ENCODE data around the gene PIGBOS1. TPM values are rescaled to one million over a fixed set of nuclear protein-coding genes. Genes with fewer than 3 reads are reported as not detected.

The PIGBOS1 gene
- total RNA-seq, 2 donors from 2014 or later: 15.5 to 34.1 TPM

DNA sequence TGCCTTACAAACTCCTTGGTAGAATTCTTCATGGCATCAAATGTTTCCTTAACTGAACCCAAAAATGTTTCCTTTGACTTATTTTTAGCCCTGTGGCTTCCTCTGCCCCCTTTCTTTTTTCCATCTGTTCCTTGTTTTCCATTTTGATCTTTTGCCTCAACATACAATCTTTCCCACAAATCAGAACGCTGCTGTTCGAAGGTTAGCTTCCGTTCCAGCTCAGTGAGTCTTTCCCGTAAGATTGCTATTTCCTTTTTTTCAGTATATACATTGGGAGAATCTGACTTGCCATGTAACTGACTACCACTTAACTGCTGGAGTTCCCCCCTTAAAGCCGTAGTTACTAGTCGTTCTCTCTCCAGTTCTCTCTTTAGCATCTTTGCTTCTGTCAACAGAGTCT lies 41.3 kb upstream of the PIGBOS1 start:
- intact Hi-C loops (cut with DNase I): no loop called here
- Histone ChIP-seq H3K27ac (no peak overlapping the region), H3K4me1 (replicated peaks) (no peaks in the 10 kb centered on the region), H3K4me3 (no peak overlapping the region), H3K27me3 (replicated peaks; ENCODE audit: insufficient read depth) (no peaks in the 10 kb centered on the region), H3K36me3 (no peaks in the 10 kb centered on the region), H3K9me3 (no peaks in the 10 kb centered on the region)
- no peak for DNase-seq (ENCODE audit: low spot score)
- WGBS: 72% methylated on average over 6 of the region's 6 CpGs
- TF ChIP-seq POLR2A (IDR thresholded peaks at IDR 0.05) (no peak), POLR2AphosphoS5 (IDR thresholded peaks at IDR 0.05) (no peak)
- TF ChIP-seq, protein P1, sequence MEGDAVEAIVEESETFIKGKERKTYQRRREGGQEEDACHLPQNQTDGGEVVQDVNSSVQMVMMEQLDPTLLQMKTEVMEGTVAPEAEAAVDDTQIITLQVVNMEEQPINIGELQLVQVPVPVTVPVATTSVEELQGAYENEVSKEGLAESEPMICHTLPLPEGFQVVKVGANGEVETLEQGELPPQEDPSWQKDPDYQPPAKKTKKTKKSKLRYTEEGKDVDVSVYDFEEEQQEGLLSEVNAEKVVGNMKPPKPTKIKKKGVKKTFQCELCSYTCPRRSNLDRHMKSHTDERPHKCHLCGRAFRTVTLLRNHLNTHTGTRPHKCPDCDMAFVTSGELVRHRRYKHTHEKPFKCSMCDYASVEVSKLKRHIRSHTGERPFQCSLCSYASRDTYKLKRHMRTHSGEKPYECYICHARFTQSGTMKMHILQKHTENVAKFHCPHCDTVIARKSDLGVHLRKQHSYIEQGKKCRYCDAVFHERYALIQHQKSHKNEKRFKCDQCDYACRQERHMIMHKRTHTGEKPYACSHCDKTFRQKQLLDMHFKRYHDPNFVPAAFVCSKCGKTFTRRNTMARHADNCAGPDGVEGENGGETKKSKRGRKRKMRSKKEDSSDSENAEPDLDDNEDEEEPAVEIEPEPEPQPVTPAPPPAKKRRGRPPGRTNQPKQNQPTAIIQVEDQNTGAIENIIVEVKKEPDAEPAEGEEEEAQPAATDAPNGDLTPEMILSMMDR (IDR thresholded peaks at IDR 0.05): no peak

DNA sequence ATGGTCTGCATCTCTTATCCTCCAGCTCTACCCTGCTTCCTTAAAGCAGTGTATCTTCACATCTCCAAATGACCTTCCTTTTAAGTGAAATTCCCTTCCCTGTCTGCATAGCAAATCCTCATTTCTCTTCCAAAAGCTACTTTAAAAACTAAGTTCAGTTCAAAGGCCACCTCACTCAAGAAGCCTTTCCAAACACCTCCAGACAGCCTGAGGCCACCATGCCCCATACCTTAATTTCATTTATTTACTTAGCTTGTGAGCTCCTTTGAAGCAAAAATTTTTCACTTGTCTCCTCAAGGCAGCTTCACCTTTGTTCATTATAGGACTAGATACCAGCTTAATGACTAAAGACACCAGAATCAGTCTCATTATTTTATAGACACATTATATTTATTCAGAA lies 39.5 kb upstream of the PIGBOS1 start:
- Histone ChIP-seq H3K36me3 (no peaks in the 10 kb centered on the region), H3K9me3 (no peaks in the 10 kb centered on the region), H3K27me3 (replicated peaks; ENCODE audit: insufficient read depth) (no peaks in the 10 kb centered on the region), H3K4me3 (no peak overlapping the region), H3K27ac (no peak overlapping the region), H3K4me1 (replicated peaks) (no peaks in the 10 kb centered on the region)
- DNase-seq (ENCODE audit: low spot score): no peak
- TF ChIP-seq, protein P1 (IDR thresholded peaks at IDR 0.05): no peak
- TF ChIP-seq POLR2AphosphoS5 (IDR thresholded peaks at IDR 0.05) (no peak), POLR2A (IDR thresholded peaks at IDR 0.05) (no peak)
- intact Hi-C loops (cut with DNase I): no loop called here

DNA sequence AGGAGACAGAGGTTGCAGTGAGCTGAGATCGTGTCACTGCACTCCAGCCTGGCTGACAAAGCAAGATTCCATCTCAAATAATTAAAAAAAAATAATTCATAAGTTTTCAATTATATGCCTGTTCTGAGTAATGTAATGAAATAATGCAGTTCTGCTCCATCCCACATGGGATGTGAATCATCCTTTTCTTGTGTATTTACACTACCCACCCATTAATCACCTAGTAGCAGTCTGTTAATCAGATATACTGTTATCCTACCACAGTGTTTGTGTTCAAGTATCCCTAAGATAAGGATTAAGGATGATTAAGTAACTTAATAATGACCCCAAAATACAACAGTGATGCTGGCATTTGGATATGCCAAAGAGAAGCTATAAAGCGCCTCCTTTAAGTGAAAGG lies 38.9 kb upstream of the PIGBOS1 start:
- no peaks in the 10 kb centered on the region for H3K27me3 ChIP-seq (replicated peaks; ENCODE audit: insufficient read depth)
- H3K36me3 ChIP-seq: no peaks in the 10 kb centered on the region
- H3K9me3 ChIP-seq: no peaks in the 10 kb centered on the region
- WGBS: 99% methylated on average over 2 of the region's 2 CpGs
- no peak overlapping the region for H3K4me3 ChIP-seq
- H3K27ac ChIP-seq: no peak overlapping the region
- intact Hi-C loops (cut with DNase I): no loop called here
- no peak for DNase-seq (ENCODE audit: low spot score)
- TF ChIP-seq, protein P1 (IDR thresholded peaks at IDR 0.05): no peak
- TF ChIP-seq POLR2AphosphoS5 (IDR thresholded peaks at IDR 0.05): no peak
- TF ChIP-seq POLR2A (IDR thresholded peaks at IDR 0.05): no peak
- no peaks in the 10 kb centered on the region for H3K4me1 ChIP-seq (replicated peaks)

DNA sequence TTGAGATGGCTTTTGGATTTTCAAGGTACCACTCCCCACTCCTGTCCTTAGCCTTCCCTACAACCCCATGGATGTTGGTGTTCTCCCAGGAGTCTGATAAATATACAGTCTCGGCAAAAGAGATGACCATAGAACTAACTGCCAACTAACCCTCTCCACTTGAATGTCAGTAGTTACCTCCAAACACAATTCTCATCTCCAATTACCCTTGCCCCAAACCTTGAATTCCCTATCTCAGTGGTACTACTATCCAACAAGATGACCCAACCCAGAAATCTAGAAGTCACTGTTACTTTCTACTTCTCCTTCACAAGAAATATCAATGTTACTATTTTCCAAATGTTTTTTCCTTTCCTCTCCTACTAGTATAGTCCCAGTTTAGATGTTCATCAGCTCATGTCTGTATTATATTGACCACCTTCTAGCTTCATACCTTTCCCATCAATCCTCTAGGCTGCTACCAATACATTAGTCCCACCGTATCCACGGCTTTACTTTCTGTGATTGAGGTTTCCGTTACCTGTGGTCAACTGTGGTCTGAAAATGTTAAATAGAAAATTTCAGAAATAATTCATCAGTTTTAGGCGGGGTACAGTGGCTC lies 38.2 kb upstream of the PIGBOS1 start:
- intact Hi-C loops (cut with DNase I): no loop called here
- no peaks in the 10 kb centered on the region for H3K27me3 ChIP-seq (replicated peaks; ENCODE audit: insufficient read depth)
- no peak overlapping the region for H3K4me3 ChIP-seq
- no peaks in the 10 kb centered on the region for H3K9me3 ChIP-seq
- TF ChIP-seq POLR2A (IDR thresholded peaks at IDR 0.05) (no peak), POLR2AphosphoS5 (IDR thresholded peaks at IDR 0.05) (no peak)
- TF ChIP-seq, protein P1 (IDR thresholded peaks at IDR 0.05): no peak
- no peak for DNase-seq (ENCODE audit: low spot score)
- H3K27ac ChIP-seq: no peak overlapping the region
- WGBS: 97% methylated on average over 5 of the region's 5 CpGs
- no peaks in the 10 kb centered on the region for H3K36me3 ChIP-seq
- no peaks in the 10 kb centered on the region for H3K4me1 ChIP-seq (replicated peaks)

DNA sequence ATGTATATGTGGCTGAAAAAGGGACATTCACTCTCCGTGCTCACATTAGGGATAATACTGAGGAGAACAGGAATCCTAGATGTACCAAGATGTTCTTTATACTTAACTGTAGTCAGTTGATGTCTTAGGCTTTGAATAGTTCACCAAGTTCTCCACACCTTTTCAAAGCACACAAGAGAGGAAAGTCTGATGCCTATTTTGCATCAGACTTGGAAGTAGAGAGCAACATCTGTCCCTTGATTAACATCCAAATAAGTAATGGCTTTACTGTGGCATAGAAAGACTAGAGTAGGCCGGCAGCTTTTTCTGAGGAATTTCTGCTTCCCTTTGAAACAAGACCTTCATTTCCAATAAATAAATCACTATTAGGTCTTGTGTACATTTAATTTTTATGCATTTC lies 34.1 kb upstream of the PIGBOS1 start:
- DNase-seq (ENCODE audit: low spot score): no peak
- Histone ChIP-seq H3K9me3 (no peaks in the 10 kb centered on the region), H3K4me3 (no peak overlapping the region), H3K27me3 (replicated peaks; ENCODE audit: insufficient read depth) (no peaks in the 10 kb centered on the region), H3K36me3 (no peaks in the 10 kb centered on the region), H3K4me1 (replicated peaks) (no peaks in the 10 kb centered on the region), H3K27ac (no peak overlapping the region)
- intact Hi-C loops (cut with DNase I): no loop called here
- TF ChIP-seq POLR2A (IDR thresholded peaks at IDR 0.05) (no peak), POLR2AphosphoS5 (IDR thresholded peaks at IDR 0.05) (no peak)
- TF ChIP-seq, protein P1 (IDR thresholded peaks at IDR 0.05): no peak
- 75% methylated on average over 2 of the region's 2 CpGs for WGBS

Data from prostate gland (tissue), 2 donors.